Activated T-helper 1 cell treated with anti-CD3 and anti-CD28 coated beads, Interleukin-2, amount 50 U/mL, for 16 hours (primary cell): ENCODE measurements around the gene ACAP2.
"Not testable (repeated sequence)": the region's sequence is repeated elsewhere in the genome, so short reads cannot be mapped to it uniquely, and the experiment has no call there.

Experiments used
- DNase-seq, 2 donors: peaks; one replicate each; pipeline ENCODE4 v3.0.0-alpha.2; 2020; ENCODE audit warnings: low read depth in 1 of 2, low spot score in 1 of 2

Gene ACAP2

GRCh38 chr3:195394024-195394423 is 48.8 kb downstream of the ACAP2 start:
- no peak for DNase-seq

- no peak for DNase-seq
These were observed 54.4 kb downstream of the ACAP2 start for GRCh38 chr3:195388380-195388779.

- no peak for DNase-seq
These were observed 56.1 kb downstream of the ACAP2 start for GRCh38 chr3:195386739-195387138.

- DNase-seq = no peak
These were observed 57.3 kb downstream of the ACAP2 start for GRCh38 chr3:195385526-195385925.

GRCh38 chr3:195384952-195385351 is 57.9 kb downstream of the ACAP2 start:
- DNase-seq = no peak

- no peak for DNase-seq
These were observed 70.6 kb downstream of the ACAP2 start for GRCh38 chr3:195372220-195372619.

- no peak for DNase-seq
These were observed 76.5 kb downstream of the ACAP2 start for GRCh38 chr3:195366200-195366925.

GRCh38 chr3:195365371-195365770 is 77.4 kb downstream of the ACAP2 start:
- no peak for DNase-seq

GRCh38 chr3:195357797-195358196 is 85.0 kb downstream of the ACAP2 start:
- DNase-seq = not testable (repeated sequence)

GRCh38 chr3:195356151-195357086 is 86.4 kb downstream of the ACAP2 start:
- no peak for DNase-seq

- not testable (repeated sequence) for DNase-seq
These were observed 88.8 kb downstream of the ACAP2 start for GRCh38 chr3:195354009-195354408.

- no peak for DNase-seq
These were observed 89.8 kb downstream of the ACAP2 start for GRCh38 chr3:195352895-195353488.

- DNase-seq = no peak
These were observed 94.2 kb downstream of the ACAP2 start for GRCh38 chr3:195348426-195349115.

GRCh38 chr3:195337747-195338146 is 105.1 kb downstream of the ACAP2 start:
- DNase-seq = no peak

GRCh38 chr3:195334967-195335366 is 107.9 kb downstream of the ACAP2 start:
- no peak for DNase-seq

- no peak for DNase-seq
These were observed 123.8 kb downstream of the ACAP2 start for GRCh38 chr3:195319060-195319459.

GRCh38 chr3:195312714-195313113 is 130.1 kb downstream of the ACAP2 start:
- no peak for DNase-seq

GRCh38 chr3:195307711-195308110 is 135.1 kb downstream of the ACAP2 start:
- no peak for DNase-seq

GRCh38 chr3:195306369-195306768 is 136.5 kb downstream of the ACAP2 start:
- DNase-seq = no peak

- DNase-seq = no peak
These were observed 140.4 kb downstream of the ACAP2 start for GRCh38 chr3:195302431-195302830.

- DNase-seq = no peak
These were observed 145.4 kb downstream of the ACAP2 start for GRCh38 chr3:195297446-195297845.
